Hypothalamus (tissue), 51 donors: Measurements from ENCODE around the gene RELA.

ENCODE experiments used
- DNase-seq, 51 donors: peaks; one replicate each; lab custom pipeline; 2025; lab: John Stamatoyannopoulos, UW

Gene RELA

GRCh38 chr11:65617136-65617850 lies 45.4 kb downstream of the RELA start:
- DNase-seq = no peak

GRCh38 chr11:65616575-65617001 lies 46.1 kb downstream of the RELA start:
- no peak for DNase-seq

DNA sequence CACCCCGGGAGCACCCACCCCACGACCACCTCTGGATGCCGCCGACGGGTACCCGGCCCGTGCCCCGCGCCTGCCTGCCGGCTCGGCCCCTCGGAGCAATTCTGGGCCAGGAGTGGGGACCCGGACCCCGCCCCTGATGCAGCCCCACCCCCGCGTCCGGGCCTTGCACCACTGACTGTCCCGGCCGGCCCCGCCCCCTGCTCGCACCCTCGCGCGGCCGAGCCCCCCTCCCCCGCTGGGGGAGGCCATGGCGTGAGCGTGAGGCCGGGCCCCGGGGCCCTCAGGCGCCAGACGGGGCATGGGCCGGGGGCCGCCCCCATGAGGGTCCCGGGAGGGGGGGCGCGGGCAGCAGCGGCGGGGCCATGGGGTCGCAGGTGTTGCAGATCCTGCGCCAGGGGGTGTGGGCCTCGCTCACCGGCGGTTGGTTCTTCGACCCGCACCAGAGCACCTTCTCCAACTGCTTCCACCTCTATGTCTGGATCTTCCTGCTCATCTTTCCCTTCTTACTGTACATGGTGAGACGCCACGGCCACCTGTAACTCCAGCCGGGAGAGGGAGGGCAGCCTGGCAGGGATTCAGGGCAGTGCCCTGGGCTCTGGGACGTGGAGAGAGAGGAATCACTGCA lies 46.7 kb downstream of the RELA start:
- DNase-seq = peak in 3 of 51 donors; percentile 44 to 59 (median 57)

DNA sequence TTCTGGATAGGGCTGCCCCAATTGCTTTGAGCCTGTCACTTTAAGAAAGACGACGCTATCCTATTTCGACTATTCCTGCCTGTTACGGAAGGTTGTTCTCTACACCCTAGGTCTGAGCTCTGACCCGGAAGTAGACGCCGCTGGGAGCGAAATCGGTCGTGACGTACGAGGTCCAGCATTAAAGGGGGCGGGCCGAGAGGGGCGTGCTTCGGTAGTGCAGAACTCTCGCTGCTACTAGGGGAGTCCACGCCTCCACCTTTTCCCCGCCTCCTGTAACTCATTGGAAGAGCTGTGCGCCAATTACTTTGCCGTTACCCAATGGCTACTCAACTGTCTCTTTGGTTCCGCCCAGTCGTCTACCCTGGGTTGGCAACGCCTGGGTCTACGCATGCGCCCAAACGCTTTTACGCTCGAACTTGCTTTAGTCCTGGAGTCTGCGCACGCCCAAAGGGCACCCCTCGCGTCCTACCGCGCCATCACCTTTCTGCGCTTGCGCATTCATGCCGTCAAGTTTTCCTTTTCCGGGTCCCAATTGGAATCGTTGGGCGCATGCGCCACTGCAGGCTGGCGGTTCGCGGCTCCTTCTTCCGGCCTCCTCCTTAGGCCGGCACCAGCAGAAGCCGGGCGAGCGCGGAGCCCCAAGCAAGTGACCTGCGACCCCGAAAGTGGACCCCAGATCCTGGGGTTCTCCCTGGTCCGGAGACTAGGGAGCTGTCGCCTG lies 47.3 kb downstream of the RELA start, which contains the start of gene PCNX3:
PCNX3 (plus strand) TSS at position 548 of the 721 bp plus-strand sequence. CDS start 536 bp downstream, outside the sequence.
- DNase-seq = peak; percentile 97 to 100 (median 100)

- DNase-seq = peak in 9 of 51 donors; percentile 29 to 56 (median 37)
Observed at GRCh38 chr11:65613091-65613928, 49.4 kb downstream of the RELA start.

DNA sequence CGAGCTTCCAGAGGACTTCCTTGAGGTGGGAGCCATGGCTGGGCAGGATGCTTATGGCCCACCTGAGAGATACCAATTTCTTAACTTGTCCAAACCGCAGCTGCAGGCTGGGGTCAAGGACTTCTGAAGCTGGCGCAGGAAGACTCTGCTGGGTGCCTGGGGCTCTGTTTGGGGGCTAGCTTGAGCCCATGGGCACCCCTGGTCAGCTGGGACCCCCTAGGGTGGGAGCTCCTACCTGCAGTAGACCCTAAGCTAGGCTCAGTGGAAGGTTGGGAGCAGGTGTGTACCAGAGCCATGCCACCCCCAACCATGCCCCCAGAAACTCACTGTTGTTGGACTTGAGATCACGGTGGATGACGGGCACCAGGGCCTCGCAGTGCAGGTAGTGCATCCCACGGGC lies 50.0 kb downstream of the RELA start:
- DNase-seq = no peak

DNA sequence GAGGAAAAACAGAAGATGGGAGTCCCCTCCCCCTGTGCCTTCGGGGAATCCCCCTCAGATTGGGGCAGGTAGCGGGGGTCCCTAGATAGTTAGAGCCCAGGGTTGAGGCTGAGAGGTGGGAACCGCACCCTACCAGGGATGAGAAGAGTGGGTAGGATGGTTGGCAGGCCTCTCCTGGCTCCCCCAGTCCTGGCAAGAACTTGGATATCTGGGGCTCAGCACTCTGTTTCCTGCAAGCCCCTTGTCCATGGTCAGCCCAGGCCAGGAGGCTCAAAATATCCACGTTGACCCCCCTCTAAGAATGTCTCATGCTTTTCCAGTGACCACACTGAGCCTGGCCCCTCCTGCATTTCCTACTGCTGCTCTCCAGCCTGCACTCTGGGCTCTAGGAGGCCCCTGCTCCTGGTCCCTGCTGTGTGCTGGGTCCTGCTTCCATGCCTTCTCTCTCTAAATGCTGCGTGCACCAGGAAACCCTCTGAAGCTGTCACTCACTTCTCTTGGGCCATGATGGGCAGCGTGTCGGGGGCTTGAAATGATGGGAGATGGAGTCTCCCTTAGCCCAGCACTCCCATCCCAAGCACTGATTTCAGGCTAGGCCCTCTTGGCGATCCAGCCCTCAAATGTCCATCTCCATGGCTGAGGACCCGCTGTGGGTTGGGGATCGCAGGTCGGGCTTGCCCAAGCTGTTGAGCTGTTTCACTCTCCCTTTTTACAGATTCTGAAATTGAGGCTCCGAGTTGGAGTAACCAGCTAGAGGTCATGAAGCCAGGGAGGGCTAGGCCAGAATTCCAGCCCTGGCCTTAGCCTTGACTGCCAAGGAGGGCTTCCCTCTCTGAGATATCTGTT lies 50.7 kb downstream of the RELA start:
- no peak for DNase-seq

DNA sequence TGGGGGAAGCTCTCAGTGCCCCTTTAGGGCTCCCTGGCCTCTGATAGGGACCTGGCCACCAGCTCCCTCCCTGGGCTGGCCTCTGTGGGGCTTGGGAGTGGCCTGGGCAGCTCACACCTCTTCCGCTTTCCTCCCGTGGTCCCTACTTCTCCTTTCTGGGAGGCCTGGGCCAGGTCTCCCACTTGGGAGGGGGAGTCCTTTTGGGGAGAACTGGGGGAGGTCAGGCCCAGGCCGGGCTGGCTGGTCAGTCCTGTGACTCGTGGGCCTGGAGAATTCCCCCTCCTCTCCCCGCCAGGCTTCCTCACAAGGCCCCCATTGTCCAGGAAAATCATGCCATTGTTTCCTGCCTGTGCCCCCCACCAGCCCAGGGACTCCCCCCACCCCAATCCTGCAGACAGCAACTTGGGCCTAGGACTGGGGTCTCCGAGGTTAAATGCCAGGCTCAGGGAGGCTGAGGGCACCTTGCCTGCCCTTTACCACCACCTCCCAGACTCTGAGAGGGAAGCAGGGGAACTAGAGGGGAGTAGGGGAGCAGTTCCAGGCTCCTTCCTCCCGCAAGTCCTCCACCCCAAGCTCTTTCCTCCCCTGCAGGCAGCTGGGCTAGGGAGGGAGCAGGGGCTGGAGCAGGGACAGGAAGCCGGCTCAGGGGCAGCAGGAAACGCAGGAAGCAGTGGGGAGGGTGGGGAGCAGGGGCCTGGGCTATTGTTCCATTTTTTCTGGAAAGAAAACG lies 51.5 kb downstream of the RELA start:
- DNase-seq = peak in 48 of 51 donors; percentile 16 to 94 (median 71)

DNA sequence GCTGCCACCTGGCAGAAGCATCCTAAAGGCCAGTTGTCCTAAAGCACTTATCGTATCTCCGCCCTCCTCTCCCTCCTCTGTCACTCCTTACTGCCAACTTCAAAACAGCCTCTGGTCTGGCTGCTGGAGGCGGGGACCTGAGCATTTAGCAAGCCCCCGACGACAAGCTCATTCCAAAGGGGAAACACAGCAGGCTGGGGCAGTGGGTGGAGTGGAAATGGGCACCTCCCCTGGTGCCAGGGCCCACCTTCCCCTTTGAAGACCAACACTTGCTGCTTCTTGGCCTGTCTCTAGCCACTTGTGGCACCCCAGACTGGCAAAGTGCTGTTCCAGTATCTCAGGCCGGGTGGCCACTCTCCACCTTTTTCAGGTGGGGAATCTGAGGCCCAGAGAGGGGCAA lies 52.3 kb downstream of the RELA start:
- peak in 3 of 51 donors; percentile 32 to 52 (median 33) for DNase-seq

GRCh38 chr11:65609665-65610064 lies 53.1 kb downstream of the RELA start:
- DNase-seq = no peak

DNA sequence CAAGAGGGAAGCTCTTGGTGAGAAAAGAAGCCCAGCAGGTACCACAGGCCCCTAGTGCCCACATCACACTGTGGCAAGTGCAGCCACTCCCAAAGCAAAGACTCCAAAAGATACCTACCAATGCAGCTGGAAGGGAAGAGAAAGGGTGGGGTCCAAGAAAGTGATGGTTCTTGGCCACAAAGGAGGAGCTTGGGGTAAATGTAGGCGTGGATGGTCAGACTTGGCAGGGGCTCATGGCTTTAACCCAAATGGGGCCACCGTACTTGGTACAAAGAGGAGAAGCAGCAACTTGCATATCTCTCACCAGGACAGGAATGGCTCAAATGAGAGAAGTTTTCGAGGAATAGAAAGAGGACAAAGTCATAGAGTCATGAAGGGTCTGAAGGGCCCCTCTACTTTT lies 53.5 kb downstream of the RELA start:
- no peak for DNase-seq

- no peak for DNase-seq
Observed at GRCh38 chr11:65607614-65608426, 54.9 kb downstream of the RELA start.

DNA sequence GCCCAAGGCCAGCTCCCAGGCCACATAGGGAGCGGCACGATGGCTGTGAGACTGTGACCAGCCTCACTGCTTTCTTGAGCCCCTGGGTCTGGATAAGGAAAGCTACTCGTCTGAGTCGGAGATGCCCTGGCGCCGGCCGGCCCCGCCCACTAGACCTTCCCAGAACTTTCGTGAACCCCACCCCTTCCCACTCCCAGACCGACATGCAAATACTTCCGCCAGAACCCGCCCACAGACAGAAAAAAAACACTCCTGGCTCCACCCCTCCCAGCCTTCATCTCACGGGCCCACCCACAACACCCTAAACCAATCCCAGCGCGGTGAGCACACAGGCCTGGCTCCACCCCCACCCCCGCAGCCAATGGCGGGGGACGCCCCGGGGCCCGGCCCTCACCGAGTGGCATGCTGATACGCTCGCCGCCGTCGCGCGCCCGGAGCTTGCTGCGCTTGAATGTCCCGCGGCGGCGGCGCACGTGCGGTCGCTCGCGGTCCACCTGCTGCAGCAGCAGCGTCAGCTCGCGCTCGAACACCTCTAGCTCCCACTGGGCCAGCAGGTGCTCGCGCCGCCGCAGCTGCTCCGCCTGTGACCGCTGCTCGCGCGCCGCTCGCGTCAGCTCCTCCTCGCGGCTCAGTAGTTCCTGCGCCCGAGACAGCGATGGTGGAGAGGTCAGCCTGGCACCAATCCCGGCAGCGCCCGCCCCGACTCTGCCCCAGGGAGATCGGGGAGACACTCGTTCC lies 55.7 kb downstream of the RELA start:
- peak; percentile 18 to 97 (median 90) for DNase-seq

- no peak for DNase-seq
Observed at GRCh38 chr11:65604258-65604657, 58.5 kb downstream of the RELA start.
